OCI-M2 (cell line): Measurements from ENCODE around the gene MCM9.

Experiments used
- DNase-seq: peaks from one replicate; lab custom pipeline; 2025; ENCODE audit not compliant: unreplicated experiment; lab: John Stamatoyannopoulos, UW

MCM9 gene

DNA sequence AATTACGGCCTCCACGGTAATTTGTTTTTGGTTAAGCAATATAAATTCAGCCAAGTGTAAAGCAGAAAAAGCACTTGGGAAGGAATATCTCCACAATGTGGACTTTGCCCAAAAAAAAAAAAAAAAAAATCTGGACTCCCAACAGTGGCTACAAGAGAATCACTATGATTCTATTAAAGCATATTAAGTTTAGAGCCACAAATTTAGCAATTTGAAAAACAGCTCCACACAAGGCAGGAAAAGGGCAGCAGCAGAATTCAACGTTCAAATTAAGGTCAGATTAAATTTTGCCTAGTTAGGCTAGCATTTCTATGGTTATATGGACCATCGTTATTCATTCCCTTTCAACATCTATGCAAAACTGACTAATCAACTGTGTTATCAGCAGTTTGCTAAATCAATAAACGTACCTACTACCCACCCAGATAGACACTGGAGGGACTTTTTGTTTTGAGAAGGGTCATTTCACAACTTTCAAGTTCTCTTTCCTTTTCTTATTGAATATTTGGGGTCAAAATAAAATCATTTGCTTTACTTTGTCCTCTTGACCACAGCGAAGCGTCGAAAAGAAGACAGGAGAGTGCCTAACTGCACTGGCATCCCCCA, 1.0 kb downstream of the MCM9 start:
- DNase-seq = no peak

DNA sequence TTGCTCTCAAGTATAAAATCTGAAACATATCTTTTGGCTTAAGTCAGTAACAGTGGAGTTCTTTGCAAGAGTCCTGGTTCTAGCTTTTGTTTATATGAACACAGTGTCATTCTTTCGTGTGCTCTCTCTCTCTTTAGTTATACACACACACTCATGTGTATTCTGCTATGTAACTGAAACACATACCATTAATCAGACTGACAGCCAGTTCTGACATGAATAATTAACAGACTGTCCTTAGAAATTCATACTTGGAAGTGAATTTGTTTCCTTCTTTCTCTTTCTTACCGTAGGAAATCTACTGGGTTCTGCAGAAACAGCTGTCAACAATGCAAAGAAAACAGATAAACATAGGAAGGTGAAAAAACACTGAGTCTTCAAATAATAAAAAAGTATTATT, 2.5 kb downstream of the MCM9 start:
- no peak for DNase-seq

DNA sequence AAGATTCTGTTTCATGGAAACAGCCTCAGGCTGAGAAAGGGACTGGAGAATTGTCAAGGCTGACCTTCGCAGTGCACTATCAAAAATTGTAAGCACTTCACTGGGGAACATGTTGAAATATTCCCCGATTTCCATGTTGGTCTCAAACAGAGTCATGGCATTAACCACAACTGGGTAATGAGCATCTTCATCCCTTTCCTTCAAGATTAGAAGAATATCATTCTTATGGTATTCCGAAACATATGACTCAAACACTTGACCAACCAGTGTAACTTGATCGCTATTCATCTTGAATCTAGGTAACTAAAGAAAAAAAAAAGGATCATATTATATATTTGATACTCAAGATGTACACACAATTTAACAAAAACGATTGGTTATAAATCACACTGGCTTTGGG, 3.5 kb downstream of the MCM9 start:
- no peak for DNase-seq

DNA sequence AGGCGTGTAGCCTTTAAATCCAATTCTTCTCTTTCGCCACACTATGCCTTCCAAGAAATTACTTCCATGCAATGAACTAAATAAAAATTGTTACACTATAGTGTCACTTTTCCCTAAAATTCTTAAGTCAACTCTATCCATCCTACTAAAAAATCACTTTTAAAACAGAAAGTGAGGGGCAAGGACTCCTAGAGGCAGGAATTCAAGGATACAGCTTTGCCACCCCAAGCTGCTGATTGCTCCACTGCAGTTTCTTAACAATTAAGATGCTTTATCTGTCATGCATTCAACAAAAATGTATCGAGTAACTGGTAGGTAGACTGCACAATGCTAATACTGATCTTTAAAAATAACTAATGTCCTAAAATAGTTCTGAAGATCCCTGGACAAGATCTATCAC, 4.3 kb downstream of the MCM9 start:
- DNase-seq = no peak

DNA sequence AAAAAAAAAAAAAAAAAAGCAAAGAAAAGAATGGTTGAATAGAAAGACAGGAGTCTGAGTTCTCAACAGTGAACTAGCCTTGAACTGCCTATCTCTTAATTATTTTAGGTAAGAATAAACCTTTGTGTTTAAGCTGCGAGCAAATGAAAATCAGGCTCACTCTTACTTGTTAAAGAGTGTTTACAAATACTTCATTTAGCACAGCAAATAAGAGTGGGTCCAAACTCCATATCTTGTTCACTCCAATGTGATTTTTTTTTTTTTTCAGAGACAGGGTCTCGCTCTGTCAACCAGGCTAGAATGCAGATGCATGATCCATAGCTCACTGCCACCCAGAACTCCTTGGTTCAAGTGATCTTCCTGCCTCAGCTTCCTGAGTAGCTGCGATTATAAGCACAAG, 11.9 kb downstream of the MCM9 start:
- no peak for DNase-seq

DNA sequence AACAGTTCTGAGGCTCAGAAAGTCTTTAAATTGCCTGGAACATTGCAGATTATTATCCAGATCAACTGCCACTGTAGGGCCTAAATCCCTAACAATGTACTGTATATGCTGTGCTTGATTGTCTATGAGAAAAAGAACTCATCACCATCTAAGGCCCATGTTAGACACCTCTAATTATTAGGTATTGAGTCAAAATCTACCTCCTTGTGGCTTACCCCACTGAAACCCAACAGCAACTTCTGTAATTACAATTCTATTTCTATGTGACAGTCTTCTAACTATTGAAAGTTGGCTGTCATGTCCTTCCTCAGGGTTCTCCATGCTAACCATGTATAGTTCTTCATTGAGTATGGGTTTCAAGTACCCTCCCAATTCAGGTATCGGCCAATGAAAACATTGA, 13.9 kb downstream of the MCM9 start:
- DNase-seq = no peak

DNA sequence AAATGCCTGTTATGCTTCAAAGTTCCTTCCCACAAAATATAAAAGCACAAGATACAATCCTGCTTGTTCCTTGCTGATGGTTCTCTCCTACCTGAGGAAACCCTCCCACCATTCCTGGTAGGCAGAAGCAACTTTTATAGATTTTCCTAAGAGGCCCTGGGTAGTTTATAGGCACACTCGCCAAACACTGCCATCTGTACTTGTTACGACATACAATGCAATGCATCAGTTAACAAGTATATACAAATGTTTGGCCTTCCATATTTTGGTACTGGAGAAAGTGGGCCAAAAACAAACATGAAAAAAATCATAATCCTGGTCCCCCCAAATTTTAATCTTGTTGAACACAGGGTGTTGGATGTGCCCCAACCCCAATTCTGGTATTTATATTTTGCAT, 16.6 kb downstream of the MCM9 start:
- DNase-seq = no peak

DNA sequence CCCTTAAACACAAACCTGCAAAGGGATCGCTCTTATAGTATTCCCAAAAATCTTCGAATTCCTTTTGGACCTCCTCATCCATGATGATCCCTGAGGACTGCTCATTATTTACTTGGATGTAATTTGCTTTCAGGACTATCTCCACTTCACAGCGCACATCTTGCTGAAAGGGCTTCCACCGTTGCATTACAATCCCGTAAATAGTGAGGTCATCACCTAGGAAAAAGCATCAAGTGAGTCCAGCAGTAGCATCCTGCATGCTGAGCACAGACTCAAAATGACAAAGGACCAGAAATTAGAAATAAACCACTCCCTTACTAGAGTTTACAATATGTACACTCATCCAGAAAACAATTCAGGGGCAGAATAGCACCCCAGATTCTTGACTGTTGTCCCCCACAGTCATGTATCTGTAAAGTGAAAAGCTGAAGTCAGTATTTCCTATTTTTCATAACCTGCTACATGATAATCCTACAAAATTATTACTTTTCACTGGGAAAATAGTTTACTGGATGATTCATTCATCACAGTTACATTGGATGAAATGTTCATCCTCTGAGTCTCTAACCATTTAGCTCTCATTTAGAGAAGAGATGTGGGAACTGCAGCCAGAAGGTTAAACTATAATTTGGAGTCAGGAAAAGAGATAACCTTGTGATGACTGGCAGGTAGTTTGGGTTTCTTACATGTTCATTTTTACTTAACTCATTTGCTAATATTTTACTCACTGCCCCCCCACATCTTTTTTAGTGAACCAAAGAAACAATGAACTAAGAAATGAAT, 17.2 kb downstream of the MCM9 start:
- DNase-seq = no peak

DNA sequence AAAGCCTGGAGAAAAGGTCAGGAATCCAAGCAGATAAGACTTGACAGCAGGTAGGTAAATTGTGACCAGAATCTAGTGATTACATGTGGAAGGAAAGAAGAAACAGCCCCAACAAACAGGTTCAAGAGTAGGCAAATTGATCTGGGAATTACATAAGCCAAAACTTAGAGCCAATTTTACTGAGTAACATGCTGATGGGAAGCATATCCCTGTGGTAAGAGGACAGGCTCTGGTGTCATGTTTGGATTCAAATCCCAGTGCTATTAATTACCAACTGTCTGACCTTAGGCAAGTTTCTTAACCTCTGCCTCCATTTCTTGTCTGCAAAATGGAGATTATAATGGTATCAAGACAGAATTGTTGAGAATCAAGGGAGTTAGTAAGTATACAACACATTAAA, 20.4 kb downstream of the MCM9 start:
- DNase-seq = no peak

DNA sequence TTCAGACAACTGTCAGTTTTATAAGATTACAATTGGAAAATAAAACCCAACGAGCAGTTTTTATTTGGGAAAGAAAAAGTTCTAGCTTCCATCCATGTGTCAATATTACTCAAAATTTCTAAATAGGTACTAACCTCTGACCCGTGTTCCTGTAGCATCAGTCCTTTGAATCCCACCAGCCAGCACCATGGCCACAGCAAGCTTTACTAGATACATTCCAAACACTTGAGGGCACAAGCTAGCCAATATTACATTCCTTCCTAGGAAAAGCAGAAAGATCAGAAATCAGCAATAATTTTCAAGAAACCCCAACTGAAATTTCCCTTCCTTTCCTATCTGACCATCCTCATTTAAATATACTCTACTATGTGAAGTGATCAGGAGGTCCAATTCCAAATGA, 21.8 kb downstream of the MCM9 start:
- no peak for DNase-seq

DNA sequence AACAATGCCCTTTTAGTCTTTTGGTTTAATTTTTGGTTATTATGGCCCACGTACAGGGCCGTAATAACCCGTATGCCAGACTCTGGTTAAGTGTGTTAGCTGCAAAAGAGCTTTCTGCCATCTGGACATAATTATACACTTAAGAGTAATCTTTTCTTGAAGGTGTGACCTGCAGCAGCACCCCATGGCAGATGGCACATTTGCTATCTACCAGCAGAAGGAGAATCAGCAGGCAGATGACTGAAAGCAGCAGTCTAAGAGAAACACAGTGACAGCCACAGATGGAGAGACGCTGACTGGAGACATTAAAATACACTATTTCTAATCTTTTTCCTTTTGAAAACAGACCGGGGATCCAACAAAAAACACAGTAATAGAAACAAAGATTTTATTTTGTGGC, 22.3 kb downstream of the MCM9 start:
- no peak for DNase-seq

DNA sequence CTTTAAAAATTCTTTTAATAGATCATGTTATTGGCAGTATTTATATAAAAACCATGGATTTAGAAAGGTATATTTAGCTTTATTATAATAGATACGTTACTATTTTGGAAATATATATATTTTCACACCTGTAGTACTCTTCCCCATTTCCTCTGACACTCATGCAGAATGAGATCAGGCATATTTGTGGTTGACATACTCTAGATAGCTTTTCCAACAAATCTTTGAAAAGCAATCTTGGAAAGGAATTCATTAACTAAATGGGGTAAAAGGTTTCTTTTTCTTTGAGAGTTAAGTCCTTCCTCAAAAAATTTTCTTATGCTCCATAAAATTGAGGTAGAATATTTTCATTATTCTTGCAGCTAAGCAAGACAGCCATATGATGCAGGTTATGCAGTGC, 26.5 kb downstream of the MCM9 start:
- no peak for DNase-seq

DNA sequence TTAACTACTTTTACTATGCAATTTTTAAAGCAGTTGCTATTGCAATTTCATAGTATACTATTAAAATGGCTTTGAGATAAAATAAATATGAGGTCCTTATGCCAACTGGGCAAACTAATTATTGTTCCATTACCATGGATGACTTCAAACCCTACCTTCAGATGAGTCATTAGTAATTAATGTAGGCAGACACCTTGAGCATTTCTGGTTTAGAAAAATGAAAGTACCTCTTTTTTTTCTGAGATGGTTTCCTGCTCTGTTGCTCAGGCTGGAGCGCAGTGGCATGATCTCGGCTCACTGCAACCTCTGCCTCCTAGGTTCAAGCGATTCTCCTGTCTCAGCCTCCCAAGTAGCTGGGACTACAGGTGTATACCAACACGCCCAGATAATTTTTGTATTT, 29.1 kb downstream of the MCM9 start:
- no peak for DNase-seq

DNA sequence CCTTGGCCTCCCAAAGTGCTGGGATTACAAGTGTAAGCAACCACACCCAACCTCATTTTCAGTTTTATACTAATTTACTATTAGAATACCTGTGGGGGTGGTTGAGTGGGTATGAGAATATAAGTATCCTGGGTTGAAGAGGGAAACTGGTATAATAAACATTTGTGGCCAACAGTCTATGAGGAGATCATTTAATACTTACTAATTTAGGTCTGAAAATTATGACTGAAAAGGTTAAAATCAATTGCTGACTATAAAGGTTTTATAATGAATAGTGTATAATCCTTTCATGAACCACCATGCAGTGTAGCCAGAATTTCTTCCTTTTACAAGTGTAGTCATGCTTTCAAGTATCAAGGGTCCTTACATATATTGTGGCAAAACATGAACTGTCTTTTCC, 29.9 kb downstream of the MCM9 start:
- no peak for DNase-seq

DNA sequence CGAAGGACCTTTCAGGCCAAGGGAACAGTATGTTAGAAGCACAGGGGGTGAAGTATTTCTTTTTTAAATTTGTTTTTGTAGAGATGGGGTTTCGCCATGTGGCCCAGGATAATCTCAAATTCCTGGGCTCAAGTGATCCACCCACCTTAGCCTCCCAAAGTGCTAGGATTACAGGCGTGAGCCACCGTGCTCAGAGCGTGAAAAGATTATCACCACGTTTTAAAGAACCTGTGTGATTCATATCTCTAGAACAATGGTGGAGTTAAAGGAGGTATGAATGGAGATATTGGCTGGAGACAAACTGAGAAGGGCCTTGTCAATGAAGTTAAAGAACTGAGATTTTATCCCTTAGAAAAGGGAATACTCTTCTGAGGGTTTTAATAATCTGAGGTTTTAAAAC, 31.3 kb downstream of the MCM9 start:
- DNase-seq = no peak

DNA sequence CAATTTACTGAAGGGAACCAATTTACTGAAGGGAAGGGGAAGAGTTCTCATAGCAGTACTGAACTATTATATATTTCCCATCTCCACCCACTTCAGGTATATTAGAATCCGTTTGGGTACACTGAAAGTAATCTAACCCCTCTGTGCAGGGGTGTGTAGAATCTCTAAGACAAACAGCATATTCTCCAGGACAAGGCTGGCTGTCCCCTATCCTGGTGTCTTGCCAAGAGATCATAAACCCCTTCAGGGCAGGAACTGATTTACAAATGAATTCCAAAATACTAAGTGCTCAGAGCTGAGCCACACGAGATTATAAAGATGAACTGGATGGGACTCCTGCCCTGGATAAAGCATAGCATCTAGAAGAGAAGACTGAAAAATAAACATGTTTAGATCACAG, 31.8 kb downstream of the MCM9 start:
- no peak for DNase-seq

DNA sequence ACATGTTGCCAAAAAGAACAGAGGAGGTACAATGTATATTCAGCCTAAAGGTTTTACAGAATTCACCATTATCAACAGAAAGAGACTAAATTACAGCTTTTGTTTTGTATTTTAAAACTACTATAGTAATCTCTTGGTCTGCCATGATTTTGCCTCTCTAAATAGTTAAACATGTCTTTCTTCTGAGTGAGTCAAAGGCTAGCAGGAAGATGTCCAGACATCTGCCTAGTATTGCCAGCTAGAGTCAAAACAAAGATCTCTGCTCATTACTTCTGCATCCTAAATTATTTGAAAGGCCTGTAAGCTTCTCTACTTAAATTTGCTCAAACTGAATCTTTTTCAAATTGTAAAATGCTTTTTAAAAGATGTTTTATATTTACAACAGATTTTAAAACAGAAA, 32.2 kb downstream of the MCM9 start:
- no peak for DNase-seq

DNA sequence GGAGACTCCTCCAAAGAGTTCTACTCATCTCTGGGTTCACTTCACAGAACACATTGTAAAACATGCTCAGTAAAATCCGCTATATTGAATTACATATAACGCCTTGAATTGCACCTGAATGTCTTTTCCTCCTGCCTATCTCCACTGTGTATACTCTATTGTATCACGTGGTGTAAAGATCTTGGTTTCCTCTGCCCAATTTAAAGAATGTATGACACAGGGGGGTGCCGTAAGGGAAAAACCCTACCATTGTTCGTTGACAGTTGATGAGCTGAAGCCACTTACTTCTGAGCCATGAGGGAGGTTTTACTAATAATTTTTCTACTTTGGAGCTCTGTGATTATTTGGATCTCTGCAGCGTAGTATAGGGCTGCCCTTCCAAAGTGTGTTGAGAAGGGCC, 35.0 kb downstream of the MCM9 start:
- no peak for DNase-seq

DNA sequence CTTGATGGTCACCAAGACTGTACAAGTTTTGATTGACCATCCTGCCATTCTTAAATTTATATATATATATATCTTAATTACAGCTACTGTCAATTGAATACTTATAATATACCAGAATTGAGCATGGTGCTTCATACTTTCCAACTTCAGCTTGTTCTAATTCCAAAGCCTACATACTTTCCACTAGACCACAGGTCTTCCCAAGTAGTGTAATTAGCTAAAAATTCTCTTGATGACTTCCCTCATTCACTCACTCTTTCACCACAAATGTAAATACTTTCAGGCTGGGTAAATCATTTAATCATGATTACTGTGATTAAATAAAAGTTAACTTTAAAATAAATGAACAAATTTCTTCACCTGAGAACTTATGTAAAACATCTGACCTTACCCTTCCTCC, 37.6 kb downstream of the MCM9 start:
- no peak for DNase-seq

DNA sequence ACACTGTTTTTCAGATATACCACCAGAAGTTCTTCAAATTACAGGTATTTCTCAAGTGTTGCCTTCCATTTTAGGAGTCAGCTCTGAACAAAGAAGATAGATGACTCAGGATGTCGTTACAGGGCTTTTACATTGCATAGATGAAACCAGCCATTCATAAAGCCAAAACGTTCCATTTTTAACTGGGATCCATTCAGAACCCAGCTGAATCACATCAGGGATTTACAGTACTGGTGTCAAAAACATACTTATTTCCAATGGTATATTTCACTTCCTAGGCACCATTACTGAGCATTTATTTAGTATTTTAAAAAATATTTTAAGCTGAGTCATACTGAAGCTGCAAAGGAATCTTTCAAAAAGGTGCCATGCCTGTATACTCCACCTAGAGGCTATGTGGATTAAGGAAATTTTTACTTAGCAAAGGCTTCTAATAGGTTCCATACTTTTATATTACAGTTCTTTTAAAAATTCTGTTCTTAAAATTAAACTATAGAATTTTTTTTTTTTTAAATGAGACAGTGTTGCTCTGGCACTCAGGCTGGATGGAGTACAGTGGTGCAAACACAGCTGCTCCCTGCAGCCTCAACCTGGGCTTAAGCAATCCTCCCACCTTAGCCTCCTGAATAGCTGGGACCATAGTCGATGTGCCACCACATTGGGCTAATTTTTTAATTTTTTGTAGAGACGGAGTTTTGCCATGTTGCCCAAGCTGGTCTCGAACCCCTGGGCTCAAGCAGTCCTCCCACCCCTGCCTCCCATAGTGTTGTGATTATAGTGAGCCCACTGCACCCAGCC, 38.4 kb downstream of the MCM9 start:
- no peak for DNase-seq

DNA sequence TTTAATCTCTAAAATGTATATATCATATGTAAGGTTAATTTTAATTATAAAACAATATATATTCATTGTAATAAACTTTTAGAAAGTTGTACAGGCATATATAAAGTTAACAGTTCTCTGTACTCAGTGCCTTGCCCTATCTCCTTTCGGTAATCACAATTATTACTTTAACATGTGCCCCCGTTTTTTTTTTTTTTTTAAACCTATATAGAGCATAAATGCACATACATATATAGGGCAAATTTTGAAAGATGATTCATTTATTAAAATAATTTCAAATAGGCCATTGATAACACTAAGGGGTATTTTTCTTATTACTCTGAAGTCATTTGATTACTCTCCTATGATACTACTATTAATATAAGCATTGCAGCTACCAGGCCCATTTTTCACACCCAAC, 39.1 kb downstream of the MCM9 start:
- DNase-seq = no peak

DNA sequence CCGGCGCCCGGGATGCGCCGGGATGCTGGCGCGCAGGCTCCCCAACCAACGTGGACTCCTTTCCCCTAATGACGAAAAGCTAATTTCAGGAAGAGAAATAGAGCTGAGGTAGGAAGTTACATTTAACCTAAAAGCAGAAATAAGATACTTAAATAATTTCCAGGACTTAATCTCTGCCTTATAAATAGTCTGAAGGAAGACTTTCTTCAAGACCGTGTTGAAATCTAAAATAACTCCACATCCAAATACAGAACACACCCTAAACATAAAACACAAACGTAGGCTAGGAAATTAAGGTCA, 39.7 kb downstream of the MCM9 start:
- no peak for DNase-seq
